ENCODE data around the gene OTX1.

DNA sequence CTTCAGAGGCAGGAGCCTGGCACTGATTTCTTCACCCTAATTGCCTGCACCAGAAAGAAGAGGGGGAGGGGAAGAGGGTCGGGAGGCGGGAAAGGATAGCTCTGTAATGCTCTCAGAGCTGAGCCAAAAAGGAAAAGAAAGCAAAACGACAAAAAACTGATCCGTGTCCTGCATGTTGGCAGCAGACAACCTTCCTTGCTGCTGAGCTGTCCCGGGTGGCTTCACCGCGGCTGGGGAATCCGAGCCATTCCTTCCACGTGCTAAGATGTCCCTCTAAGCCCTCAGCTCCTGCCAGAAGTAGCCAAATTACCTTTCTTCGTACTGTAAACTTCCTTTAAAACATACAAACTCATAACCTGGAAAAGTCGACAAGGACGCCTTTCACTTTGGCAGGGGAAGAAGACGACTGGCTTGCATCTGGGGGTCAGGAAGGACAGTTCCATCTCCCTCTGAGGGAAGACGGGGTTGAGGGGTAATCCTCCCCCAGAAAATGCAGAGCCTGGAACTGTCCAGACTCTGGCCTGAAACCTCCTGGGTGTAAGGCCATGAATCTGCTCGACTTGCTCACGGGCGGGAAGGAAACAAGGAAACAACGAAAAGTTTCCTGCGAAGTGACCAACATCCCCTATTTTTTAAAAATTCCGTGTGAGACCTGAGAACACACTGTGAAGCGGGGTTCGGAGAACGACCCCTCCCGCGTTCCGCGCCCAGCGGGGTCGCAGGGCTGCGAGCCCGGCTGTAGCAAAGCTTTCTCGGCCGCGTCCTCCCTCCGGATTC is 7.7 kb downstream of the OTX1 start:
- TF ChIP-seq, protein P1, sequence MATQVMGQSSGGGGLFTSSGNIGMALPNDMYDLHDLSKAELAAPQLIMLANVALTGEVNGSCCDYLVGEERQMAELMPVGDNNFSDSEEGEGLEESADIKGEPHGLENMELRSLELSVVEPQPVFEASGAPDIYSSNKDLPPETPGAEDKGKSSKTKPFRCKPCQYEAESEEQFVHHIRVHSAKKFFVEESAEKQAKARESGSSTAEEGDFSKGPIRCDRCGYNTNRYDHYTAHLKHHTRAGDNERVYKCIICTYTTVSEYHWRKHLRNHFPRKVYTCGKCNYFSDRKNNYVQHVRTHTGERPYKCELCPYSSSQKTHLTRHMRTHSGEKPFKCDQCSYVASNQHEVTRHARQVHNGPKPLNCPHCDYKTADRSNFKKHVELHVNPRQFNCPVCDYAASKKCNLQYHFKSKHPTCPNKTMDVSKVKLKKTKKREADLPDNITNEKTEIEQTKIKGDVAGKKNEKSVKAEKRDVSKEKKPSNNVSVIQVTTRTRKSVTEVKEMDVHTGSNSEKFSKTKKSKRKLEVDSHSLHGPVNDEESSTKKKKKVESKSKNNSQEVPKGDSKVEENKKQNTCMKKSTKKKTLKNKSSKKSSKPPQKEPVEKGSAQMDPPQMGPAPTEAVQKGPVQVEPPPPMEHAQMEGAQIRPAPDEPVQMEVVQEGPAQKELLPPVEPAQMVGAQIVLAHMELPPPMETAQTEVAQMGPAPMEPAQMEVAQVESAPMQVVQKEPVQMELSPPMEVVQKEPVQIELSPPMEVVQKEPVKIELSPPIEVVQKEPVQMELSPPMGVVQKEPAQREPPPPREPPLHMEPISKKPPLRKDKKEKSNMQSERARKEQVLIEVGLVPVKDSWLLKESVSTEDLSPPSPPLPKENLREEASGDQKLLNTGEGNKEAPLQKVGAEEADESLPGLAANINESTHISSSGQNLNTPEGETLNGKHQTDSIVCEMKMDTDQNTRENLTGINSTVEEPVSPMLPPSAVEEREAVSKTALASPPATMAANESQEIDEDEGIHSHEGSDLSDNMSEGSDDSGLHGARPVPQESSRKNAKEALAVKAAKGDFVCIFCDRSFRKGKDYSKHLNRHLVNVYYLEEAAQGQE (IDR thresholded peaks at IDR 0.05; ENCODE audit: insufficient read depth in 1 of 2, low read depth in 2 of 2, low read length in 2 of 2): no peak
- TF ChIP-seq POLR2AphosphoS5 (IDR thresholded peaks at IDR 0.05; ENCODE audit: low read depth, low read length) (no peak), TAF1 (IDR thresholded peaks at IDR 0.05; ENCODE audit: borderline replicate concordance, insufficient read depth, low read length) (no peak), SIN3A (IDR thresholded peaks at IDR 0.05; ENCODE audit: borderline replicate concordance, insufficient read depth, low read length) (no peak), FOXP2 (optimal IDR thresholded peaks at IDR 0.05; ENCODE audit: borderline replicate concordance, extremely low read depth, extremely low read length, insufficient read depth) (no peak)

Measured in PFSK-1 (cell line).